GM19099 (cell line): ENCODE measurements around the gene MTOR.

ENCODE experiments used
- POLR2A ChIP-seq: IDR thresholded peaks from 3 replicates; pipeline ENCODE4 v1.6.1; 2011; ENCODE audit warnings: low read depth; ENCODE audit not compliant: insufficient read length; ENCODE audit errors: extremely low read depth

The MTOR gene

GRCh38 chr1:11207898-11208611 lies 54.3 kb downstream of the MTOR start:
- no peak for TF ChIP-seq POLR2A

DNA sequence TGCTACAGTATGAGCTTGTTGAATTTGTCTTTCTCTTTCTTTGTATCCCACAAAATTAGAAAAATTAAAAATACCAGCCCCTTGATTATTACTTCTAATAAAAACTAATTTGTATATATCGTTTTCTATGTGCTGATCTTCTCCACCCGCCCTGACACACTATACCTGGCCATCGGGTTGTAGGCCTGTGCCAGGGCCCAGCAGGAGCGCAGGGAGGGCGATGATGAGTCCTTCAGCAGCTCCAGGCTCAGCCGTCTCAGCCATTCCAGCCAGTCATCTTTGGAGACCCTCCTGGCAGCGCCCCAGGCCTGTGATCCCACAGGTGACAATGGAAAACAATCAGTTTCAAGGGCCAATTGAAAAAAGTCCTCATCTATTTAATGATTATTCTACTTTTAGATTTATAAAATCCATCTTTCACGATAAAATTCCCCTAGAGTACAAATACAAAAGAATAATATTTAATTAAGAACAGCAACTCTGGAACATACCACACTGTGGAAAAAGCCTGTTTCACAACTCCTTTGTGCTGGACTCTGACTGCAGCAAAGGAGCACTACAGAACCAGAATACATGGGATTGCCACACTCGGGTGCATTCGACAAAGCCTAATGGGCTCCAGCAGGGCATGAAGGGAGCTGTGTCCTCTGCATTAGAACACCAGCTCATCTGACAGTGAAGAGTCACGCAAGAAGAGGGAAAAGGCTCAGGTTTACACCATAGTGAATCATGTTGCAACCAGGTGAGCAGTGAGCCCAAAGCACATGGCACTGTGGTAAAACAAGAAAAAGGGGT lies 57.8 kb downstream of the MTOR start:
- TF ChIP-seq POLR2A, result no peak

DNA sequence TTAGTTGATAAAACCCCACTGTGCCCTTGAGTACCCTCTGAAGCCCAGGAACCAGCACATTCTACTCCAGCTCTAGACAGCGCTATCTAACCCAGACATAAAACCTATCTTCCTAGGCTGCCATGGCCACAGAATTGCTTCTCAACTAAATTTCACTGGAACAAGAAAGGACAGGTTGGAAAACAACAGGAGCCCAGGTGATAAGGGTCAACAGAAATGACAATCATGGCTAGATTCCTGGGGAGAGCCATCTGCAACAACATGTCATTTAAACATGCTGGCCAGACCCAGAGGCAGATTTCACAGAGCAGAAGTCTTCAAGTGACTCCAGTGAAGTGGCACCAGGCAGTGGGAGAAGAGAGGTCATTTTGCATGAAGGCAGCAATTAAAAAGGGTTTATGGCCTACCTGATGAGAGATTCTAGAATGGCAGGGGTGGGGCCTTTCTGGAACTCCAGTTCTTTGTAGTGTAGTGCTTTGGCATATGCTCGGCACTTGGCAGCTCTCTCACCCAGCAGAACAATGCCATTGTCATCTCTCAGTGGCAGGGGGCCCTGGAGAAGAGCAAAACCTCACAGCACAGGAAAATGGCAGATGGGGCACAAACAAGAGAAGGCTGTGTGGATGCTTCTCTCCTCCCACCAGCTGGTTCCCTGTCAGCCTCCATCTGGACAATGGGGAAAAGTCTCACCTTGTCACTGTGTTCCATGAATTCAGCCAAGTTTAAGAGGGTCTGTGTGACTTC lies 63.3 kb downstream of the MTOR start:
- no peak for TF ChIP-seq POLR2A

DNA sequence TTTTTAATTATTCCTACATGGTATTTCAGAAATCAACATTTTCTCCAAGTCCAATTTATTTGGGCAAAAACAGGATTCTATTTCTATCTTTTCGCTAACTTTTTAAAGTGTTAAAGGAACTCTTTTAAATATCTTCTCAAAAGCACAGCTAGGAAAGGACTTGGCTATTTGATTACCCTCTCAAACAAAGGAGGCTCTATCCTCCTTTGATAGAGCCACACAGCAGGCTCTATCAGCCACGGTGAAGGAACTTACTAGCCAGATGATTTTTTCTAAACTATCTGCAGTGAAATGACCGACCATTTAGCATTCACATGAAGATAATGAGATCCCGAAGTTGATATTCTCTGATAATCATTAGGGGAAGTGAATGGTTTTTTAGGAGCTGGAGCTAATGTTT lies 64.1 kb downstream of the MTOR start:
- no peak for TF ChIP-seq POLR2A

GRCh38 chr1:11197359-11197758 lies 65.0 kb downstream of the MTOR start:
- TF ChIP-seq POLR2A, result no peak

GRCh38 chr1:11196945-11197344 lies 65.4 kb downstream of the MTOR start:
- TF ChIP-seq POLR2A, result no peak

DNA sequence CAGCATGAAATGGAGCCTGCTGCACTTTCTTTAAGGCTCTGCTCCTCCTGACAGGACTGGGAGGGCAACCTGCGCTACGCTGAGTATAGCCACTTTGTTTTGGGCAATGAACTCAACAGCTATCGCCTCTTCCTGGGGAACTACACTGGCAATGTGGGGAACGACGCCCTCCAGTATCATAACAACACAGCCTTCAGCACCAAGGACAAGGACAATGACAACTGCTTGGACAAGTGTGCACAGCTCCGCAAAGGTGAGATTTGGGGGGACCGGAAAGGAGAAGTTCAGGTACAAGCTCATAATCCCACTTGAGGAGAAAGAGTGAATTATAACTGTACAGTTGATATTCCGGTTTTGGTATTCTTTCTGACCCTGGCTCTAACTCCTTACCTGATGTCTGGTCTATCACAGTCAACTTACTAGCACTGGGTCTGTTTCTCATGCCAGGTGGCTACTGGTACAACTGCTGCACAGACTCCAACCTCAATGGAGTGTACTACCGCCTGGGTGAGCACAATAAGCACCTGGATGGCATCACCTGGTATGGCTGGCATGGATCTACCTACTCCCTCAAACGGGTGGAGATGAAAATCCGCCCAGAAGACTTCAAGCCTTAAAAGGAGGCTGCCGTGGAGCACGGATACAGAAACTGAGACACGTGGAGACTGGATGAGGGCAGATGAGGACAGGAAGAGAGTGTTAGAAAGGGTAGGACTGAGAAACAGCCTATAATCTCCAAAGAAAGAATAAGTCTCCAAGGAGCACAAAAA lies 67.8 kb downstream of the MTOR start:
- no peak for TF ChIP-seq POLR2A

DNA sequence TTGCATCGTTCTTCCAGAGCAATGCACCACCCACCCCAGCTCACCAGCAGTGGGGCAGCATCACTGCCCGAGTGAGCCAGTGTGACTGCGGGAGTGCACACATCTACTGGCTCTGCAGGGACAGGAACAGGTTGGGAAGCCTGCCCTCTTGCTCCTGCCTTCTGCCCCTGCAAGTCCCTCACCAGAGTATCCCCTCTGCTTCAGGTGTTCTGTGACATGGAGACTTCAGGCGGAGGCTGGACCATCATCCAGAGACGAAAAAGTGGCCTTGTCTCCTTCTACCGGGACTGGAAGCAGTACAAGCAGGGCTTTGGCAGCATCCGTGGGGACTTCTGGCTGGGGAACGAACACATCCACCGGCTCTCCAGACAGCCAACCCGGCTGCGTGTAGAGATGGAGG lies 69.0 kb downstream of the MTOR start:
- TF ChIP-seq POLR2A, result no peak

GRCh38 chr1:11188858-11189451 lies 73.4 kb downstream of the MTOR start, which contains the start of gene ANGPTL7:
ANGPTL7 (plus strand) TSS chr1:11189355; CDS start chr1:11189580, 225 bp downstream.
- no peak for TF ChIP-seq POLR2A

DNA sequence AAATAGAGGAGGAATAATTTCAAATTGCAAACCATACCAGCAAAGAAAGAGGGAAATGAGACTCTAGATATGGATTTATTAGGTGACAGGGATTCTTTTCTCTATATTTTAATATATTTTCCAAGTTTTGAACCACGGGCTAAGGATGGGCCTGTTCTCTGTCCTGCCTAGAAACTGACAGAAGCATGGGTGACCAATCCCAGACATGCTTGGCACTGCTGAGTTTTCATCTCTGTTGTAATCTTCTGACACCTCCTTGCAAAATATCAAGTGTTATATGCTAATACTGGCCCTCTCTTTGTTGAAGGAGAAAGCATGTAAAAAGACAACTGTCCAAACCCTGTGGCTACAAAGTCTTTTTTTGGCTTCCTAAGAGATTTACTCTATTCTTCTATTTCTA lies 74.0 kb downstream of the MTOR start:
- TF ChIP-seq POLR2A, result no peak

- TF ChIP-seq POLR2A, result no peak
These were observed 74.4 kb downstream of the MTOR start for GRCh38 chr1:11187931-11188330.

DNA sequence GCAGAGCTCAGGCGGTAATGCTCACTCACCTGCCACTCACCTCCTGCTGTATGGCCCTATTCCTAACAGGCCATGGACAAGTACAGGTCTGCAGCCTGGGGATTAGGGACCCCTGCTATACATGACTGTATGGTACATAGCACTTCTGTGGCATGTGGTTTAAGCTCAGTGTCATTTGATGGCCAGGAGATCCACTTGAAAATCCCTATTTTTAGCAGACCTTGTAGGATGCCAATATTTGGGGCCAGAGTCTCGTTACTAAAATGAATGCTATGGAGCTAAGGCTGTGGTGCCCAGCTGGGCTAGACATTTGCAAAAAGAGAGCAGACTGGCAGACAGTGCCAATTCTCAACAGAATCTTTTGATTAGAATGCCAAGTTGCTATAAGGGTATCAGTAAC lies 74.9 kb downstream of the MTOR start:
- no peak for TF ChIP-seq POLR2A

- TF ChIP-seq POLR2A, result no peak
These were observed 75.4 kb downstream of the MTOR start for GRCh38 chr1:11187000-11187399.

DNA sequence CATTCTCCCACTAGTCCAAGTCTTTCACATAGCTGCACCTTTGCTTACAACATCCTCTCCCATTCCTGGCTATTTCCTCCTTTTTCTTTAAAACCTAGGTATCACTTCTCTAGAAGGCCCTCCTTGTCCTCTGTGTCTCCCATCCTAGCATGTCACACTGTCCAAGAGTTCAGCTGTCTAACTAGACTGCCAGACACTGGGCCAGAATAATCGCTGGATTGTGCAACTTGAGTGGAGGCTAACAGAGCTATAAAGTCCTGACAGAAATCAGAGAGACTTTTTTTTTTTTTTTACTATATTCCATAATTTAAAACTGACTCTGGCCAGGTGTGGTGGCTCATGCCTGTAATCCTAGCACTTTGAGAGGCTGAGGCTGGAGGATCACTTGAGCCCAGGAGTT lies 77.4 kb downstream of the MTOR start:
- no peak for TF ChIP-seq POLR2A
